GM12878 (cell line): Measurements from ENCODE around the gene CLDN16. TPM values are rescaled to one million over a fixed set of nuclear protein-coding genes. Genes with fewer than 3 reads are reported as not detected.

Source experiments
- ATAC-seq: fragments of 200-7000 bp; cut with Tn5 transposase; 3 replicates; pipeline ENCODE4 v1.9.1; 2020; ENCODE audit warnings: mild to moderate bottlenecking, moderate library complexity
- BruUV-seq: library from RNA; stranded (reverse); fragments of 400-500 nt; replicated peaks from 2 replicates; lab custom pipeline; 2021; lab: Mats Ljungman, UMichigan
- CTCF ChIA-PET: fragments of 300-600 bp; sonication (Branson Sonifier 250); formaldehyde crosslinking; extraction: SDS; loops from one replicate; lab custom pipeline; 2021; ENCODE audit warnings: inconsistent platforms; lab: Yijun Ruan, JAX
- POLR2A ChIA-PET: fragments of 350-600 bp; formaldehyde crosslinking; extraction: SDS; loops from one replicate; lab custom pipeline; 2021; ENCODE audit warnings: inconsistent platforms; lab: Charles Lee
- RAD21 ChIA-PET: fragments of 300-600 bp; sonication (Branson Sonifier 250); formaldehyde crosslinking; loops from one replicate; lab custom pipeline; 2023; ENCODE audit warnings: antibody characterized with exemption; ENCODE audit not compliant: unreplicated experiment; lab: Charles Lee
- SMC1A ChIA-PET: fragments of 300-600 bp; sonication (Branson Sonifier 250); formaldehyde crosslinking; loops from one replicate; lab custom pipeline; 2023; ENCODE audit not compliant: unreplicated experiment, uncharacterized antibody; lab: Charles Lee
- DNase-seq: peaks from one replicate; pipeline ENCODE4 v3.0.0-alpha.2; 2011; ENCODE audit warnings: low read depth, low spot score
- FAIRE-seq: peaks from 3 replicates; lab custom pipeline; 2011; peaks lifted over from hg19 to GRCh38; lab: Jason Lieb, UNC
- H2AFZ ChIP-seq: 2 replicates; pipeline ENCODE4 v1.6.0; 2011; ENCODE audit warnings: low read depth, low read length, control low read depth; ENCODE audit not compliant: control insufficient read depth
- H3K27ac ChIP-seq: 2 replicates; pipeline ENCODE4 v1.5.1; 2011; ENCODE audit warnings: control low read depth; ENCODE audit not compliant: control insufficient read depth, insufficient read depth
- H3K27me3 ChIP-seq, 2 experiments: replicated peaks in 1 of 2; 2 replicates each; pipeline versions ENCODE4 v1.6.0 to v1.6.1; 2011; ENCODE audit warnings: low read length in 1 of 2; ENCODE audit not compliant: control insufficient read depth in 2 of 2, insufficient read depth in 2 of 2
- H3K36me3 ChIP-seq, 2 experiments: 2 replicates each; pipeline ENCODE4 v1.5.1; 2011; ENCODE audit warnings: low read length in 1 of 2; ENCODE audit not compliant: control insufficient read depth in 2 of 2, insufficient read depth in 2 of 2
- H3K4me1 ChIP-seq: 2 replicates; pipeline ENCODE4 v1.6.1; 2011; ENCODE audit warnings: mild to moderate bottlenecking, low read length, moderate library complexity, mixed read lengths; ENCODE audit not compliant: control insufficient read depth, insufficient read depth
- H3K4me2 ChIP-seq: 2 replicates; pipeline ENCODE4 v1.6.0; 2011; ENCODE audit warnings: control low read depth; ENCODE audit not compliant: control insufficient read depth, insufficient read depth
- H3K4me3 ChIP-seq: fragments of 200-600 bp; sonication (generic); 2 replicates; pipeline ENCODE4 v1.5.1; 2016
- H3K79me2 ChIP-seq: 2 replicates; pipeline ENCODE4 v1.6.0; 2011; ENCODE audit warnings: low read length; ENCODE audit not compliant: control insufficient read depth, insufficient read depth
- H3K9ac ChIP-seq: 2 replicates; pipeline ENCODE4 v1.8.0; 2011; ENCODE audit warnings: low read length, control low read depth, mixed read lengths; ENCODE audit not compliant: control insufficient read depth, insufficient read depth
- H3K9me3 ChIP-seq: replicated peaks from 3 replicates; pipeline ENCODE4 v1.5.1; 2011; ENCODE audit warnings: mild to moderate bottlenecking, low read length; ENCODE audit not compliant: control insufficient read depth, insufficient read depth
- H4K20me1 ChIP-seq: 2 replicates; pipeline ENCODE4 v1.6.0; 2011; ENCODE audit not compliant: control insufficient read depth, insufficient read depth
- ATF7 ChIP-seq: fragments of 450-650 bp; IDR thresholded peaks from 2 replicates; pipeline ENCODE4 v1.6.1; 2016; ENCODE audit warnings: low read depth, mild to moderate bottlenecking
- CBFB ChIP-seq: IDR thresholded peaks from 2 replicates; pipeline ENCODE4 v1.6.1; 2016; ENCODE audit warnings: antibody characterized with exemption, low read depth
- CHD2 ChIP-seq: IDR thresholded peaks from 2 replicates; pipeline ENCODE4 v1.6.1; 2011; ENCODE audit warnings: low read depth, low read length, improper control_type of control experiment, borderline replicate concordance
- IKZF2 ChIP-seq, 2 experiments: fragments of 450-650 bp; IDR thresholded peaks; 2 replicates each; pipeline ENCODE4 v1.6.1; 2017; ENCODE audit warnings: mild to moderate bottlenecking in 2 of 2, moderate library complexity in 2 of 2
- MEF2B ChIP-seq: fragments of 450-650 bp; IDR thresholded peaks from 2 replicates; pipeline ENCODE4 v1.6.1; 2018; ENCODE audit warnings: mild to moderate bottlenecking, moderate library complexity; ENCODE audit not compliant: partially characterized antibody, poor library complexity, severe bottlenecking
- MLLT1 ChIP-seq: fragments of 450-650 bp; IDR thresholded peaks from 2 replicates; pipeline ENCODE4 v1.6.1; 2016; ENCODE audit warnings: mild to moderate bottlenecking
- RFX5 ChIP-seq: IDR thresholded peaks from 2 replicates; pipeline ENCODE4 v1.6.1; 2011; ENCODE audit warnings: low read depth, low read length, improper control_type of control experiment
- SMAD5 ChIP-seq: IDR thresholded peaks from 2 replicates; pipeline ENCODE4 v1.6.1; 2016; ENCODE audit warnings: antibody characterized with exemption, low read depth
- SMARCA5 ChIP-seq: fragments of 450-650 bp; IDR thresholded peaks from 2 replicates; pipeline ENCODE4 v1.6.1; 2017; ENCODE audit warnings: mild to moderate bottlenecking
- ZBTB40 ChIP-seq: fragments of 450-650 bp; IDR thresholded peaks from 2 replicates; pipeline ENCODE4 v1.6.1; 2016; ENCODE audit warnings: mild to moderate bottlenecking, moderate library complexity, borderline replicate concordance
- ZNF384 ChIP-seq: IDR thresholded peaks from 2 replicates; pipeline ENCODE4 v1.6.1; 2012; ENCODE audit warnings: low read depth, mild to moderate bottlenecking, low read length, improper control_type of control experiment, borderline replicate concordance
- ZSCAN29 ChIP-seq: fragments of 450-650 bp; IDR thresholded peaks from 2 replicates; pipeline ENCODE4 v1.6.1; 2017; ENCODE audit warnings: mild to moderate bottlenecking, moderate library complexity
- ZZZ3 ChIP-seq: IDR thresholded peaks from 2 replicates; pipeline ENCODE4 v1.6.1; 2011; ENCODE audit warnings: low read depth; ENCODE audit not compliant: control insufficient read depth, insufficient read length
- WGBS: methylation state at CpG from one replicate; pipeline ENCODE4 v1.1.6; 2016; ENCODE audit warnings: low lambda C conversion rate; ENCODE audit not compliant: insufficient replicate concordance, insufficient coverage; ENCODE audit errors: missing lambda C conversion rate; 5-methylcytosine and 5-hydroxymethylcytosine counted together
- in situ Hi-C: fragments of 300-500 bp; cut with MboI; formaldehyde crosslinking; loops from 9 replicates; pipeline ENCODE4 v1.14.3; 2018; ENCODE audit warnings: mixed read lengths
- intact Hi-C: fragments of 100-400 bp; cut with micrococcal nuclease; formaldehyde crosslinking; loops from one replicate; pipeline ENCODE4 v1.14.2; 2022; ENCODE audit not compliant: unreplicated experiment
- polyA plus RNA-seq, 11 experiments: library from polyadenylated mRNA; depleted of rRNA in 4 of 11; unstranded in 6 of 11; stranded (reverse) in 5 of 11; fragments of >200 nt; fragmentation: Nextera tagmentation in 4 of 11; fragmentation: Illumina TruSeq in 1 of 11; extraction: Ambion mirVana in 4 of 11; extraction: Trizol in 1 of 11; gene quantifications; 1 replicate in 1 of 11; 2 replicates in 10 of 11; pipeline versions ENCODE4 v1.2.1 to v1.2.3, GENCODE V29; 2011 to 2016; ENCODE audit warnings: inconsistent platforms in 2 of 11, missing spikeins in 2 of 11, low read depth in 1 of 11
- total RNA-seq, 4 experiments: library from RNA; depleted of rRNA in 3 of 4; stranded (reverse); fragments of >200 nt in 3 of 4; fragmentation: Illumina TruSeq in 1 of 4; extraction: Trizol in 1 of 4; gene quantifications; 2 replicates each; pipeline versions ENCODE4 v1.2.1 to v1.2.3, GENCODE V29; 2013 to 2021
- TF ChIP-seq, protein P1 (sequence below): fragments of 450-650 bp; IDR thresholded peaks from 2 replicates; pipeline ENCODE4 v1.6.1; 2018; ENCODE audit warnings: borderline replicate concordance, mild to moderate bottlenecking; ENCODE audit not compliant: partially characterized antibody

The CLDN16 gene
- total and polyA plus RNA-seq, 10 of the 15 experiments (the other 5 are each of a cell fraction or from before 2014, with no cell fraction given), result 3.2 to 26.6 (median 4.0) TPM

- TF ChIP-seq SMAD5 (no peak), CBFB (no peak), CHD2 (no peak), RFX5 (no peak), ZSCAN29 (no peak), SMARCA5 (no peak), ZNF384 (no peak), ZBTB40 (no peak), MEF2B (no peak)
These were observed 41.4 kb upstream of the CLDN16 start (continued) for GRCh38 chr3:190346541-190346940.

DNA sequence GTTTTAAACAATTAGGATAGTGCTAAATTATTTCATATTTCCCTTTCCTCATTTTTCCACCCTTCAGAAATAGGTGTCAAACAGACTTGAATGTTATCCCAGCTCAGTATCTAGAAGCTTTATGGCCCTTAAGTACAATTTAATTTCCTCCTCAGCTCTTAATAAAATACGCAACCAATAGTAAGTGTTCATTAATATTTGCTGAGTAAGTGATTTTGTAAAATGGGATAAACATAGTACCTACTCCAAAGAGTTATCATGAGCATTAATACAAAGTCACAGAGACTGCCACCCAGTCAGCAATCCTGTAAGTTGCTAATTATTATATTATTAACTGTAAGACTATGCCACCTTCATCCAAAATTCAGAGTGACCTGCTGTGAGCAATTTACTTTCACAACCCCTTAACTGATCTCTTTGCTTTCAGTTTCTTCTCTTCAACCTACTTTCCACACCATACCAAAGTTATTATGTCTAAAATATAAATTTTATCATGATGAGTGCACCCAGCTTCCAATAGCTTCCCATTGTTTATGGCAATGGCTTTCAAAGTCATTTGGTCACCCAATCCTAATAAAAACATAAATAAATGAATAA lies 35.0 kb upstream of the CLDN16 start:
- Histone ChIP-seq H3K36me3 (no peaks in the 10 kb centered on the region), H3K9me3 (no peaks in the 10 kb centered on the region; the same call in 2 of the 3 replicates), H4K20me1 (no peaks in the 10 kb centered on the region), H3K27ac (no peak overlapping the region), H2AFZ (no peak overlapping the region), H3K4me2 (no peak overlapping the region), H3K9ac (no peak overlapping the region), H3K4me1 (no peaks in the 10 kb centered on the region), H3K79me2 (no peaks in the 10 kb centered on the region), H3K27me3 (no peaks in the 10 kb centered on the region), H3K4me3 (no peak overlapping the region)
- SMC1A ChIA-PET, result interaction anchor here (1.0 to 3.9 kb wide), 13 partner anchors 9 to 723 kb away, joined by 3 to 16 read pairs (median 5); partner anchors contain the start of gene TP63
- intact Hi-C loops, result no loop called here
- RAD21 ChIA-PET, result interaction anchor here (0.6 to 2.3 kb wide), 7 partner anchors 9 to 392 kb away, joined by 3 to 9 read pairs (median 4); no protein-coding TSS in a partner anchor
- no TSS peak for BruUV-seq
- ATAC-seq (peak; percentile 71), FAIRE-seq (no peak), DNase-seq (no peak)
- in situ Hi-C loops, result no loop called here
- CTCF ChIA-PET, result interaction anchor here (0.9 to 2.4 kb wide), 9 partner anchors 9 to 128 kb away, joined by 3 to 11 read pairs (median 5); partner anchors contain the start of gene CLDN1
- WGBS, result 95% methylated on average over 1 of the region's 1 CpG
- POLR2A ChIA-PET, result interaction anchor here (0.6 to 1.4 kb wide), 5 partner anchors 9 to 122 kb away, joined by 3 to 5 read pairs (median 4); no protein-coding TSS in a partner anchor
- no peak for TF ChIP-seq ZZZ3
- TF ChIP-seq MLLT1, result no peak
- no peak for TF ChIP-seq IKZF2 (IDR thresholded peaks at IDR 0.05)
- TF ChIP-seq ATF7, result no peak
- TF ChIP-seq, protein P1, sequence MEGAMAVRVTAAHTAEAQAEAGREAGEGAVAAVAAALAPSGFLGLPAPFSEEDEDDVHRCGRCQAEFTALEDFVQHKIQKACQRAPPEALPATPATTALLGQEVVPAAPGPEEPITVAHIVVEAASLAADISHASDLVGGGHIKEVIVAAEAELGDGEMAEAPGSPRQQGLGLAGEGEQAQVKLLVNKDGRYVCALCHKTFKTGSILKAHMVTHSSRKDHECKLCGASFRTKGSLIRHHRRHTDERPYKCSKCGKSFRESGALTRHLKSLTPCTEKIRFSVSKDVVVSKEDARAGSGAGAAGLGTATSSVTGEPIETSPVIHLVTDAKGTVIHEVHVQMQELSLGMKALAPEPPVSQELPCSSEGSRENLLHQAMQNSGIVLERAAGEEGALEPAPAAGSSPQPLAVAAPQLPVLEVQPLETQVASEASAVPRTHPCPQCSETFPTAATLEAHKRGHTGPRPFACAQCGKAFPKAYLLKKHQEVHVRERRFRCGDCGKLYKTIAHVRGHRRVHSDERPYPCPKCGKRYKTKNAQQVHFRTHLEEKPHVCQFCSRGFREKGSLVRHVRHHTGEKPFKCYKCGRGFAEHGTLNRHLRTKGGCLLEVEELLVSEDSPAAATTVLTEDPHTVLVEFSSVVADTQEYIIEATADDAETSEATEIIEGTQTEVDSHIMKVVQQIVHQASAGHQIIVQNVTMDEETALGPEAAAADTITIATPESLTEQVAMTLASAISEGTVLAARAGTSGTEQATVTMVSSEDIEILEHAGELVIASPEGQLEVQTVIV, result no peak
